Subcutaneous abdominal adipose tissue (tissue), 5 donors: ENCODE results near the gene FKBP3.
"Not testable (repeated sequence)": the region's sequence is repeated elsewhere in the genome, so short reads cannot be mapped to it uniquely, and the experiment has no call there.

ENCODE experiments used
- H3K27ac ChIP-seq: one replicate; pipeline ENCODE4 v1.7.0; 2013; ENCODE audit warnings: low read depth, mild to moderate bottlenecking, inconsistent platforms, low read length, moderate library complexity
- H3K27me3 ChIP-seq, 5 donors: one replicate each; pipeline ENCODE4 v1.7.0; 2013; ENCODE audit warnings: low read length in 5 of 5, inconsistent platforms in 1 of 5; ENCODE audit not compliant: control insufficient read depth in 5 of 5, insufficient read depth in 4 of 5
- H3K36me3 ChIP-seq, 5 donors: one replicate each; pipeline ENCODE4 v1.7.0; 2013; ENCODE audit warnings: low read length in 5 of 5; ENCODE audit not compliant: control insufficient read depth in 5 of 5, insufficient read depth in 5 of 5
- H3K4me1 ChIP-seq, 5 donors: one replicate each; pipeline ENCODE4 v1.7.0; 2013; ENCODE audit warnings: low read length in 5 of 5, mild to moderate bottlenecking in 3 of 5, moderate library complexity in 1 of 5; ENCODE audit not compliant: control insufficient read depth in 5 of 5, insufficient read depth in 5 of 5
- H3K4me3 ChIP-seq, 5 donors: one replicate each; pipeline ENCODE4 v1.7.0; 2013; ENCODE audit warnings: low read length in 5 of 5, low read depth in 1 of 5
- H3K9ac ChIP-seq, 5 donors: one replicate each; pipeline ENCODE4 v1.7.0; 2013; ENCODE audit warnings: low read length in 5 of 5, mild to moderate bottlenecking in 4 of 5, moderate library complexity in 3 of 5
- H3K9me3 ChIP-seq, 5 donors: one replicate each; pipeline ENCODE4 v1.7.0; 2013; ENCODE audit warnings: low read length in 5 of 5; ENCODE audit not compliant: control insufficient read depth in 5 of 5
- donor health status: healthy.
- donor health status: healthy.
- donor health status: healthy.
- donor health status: healthy.
- donor health status: healthy.

The FKBP3 gene

DNA sequence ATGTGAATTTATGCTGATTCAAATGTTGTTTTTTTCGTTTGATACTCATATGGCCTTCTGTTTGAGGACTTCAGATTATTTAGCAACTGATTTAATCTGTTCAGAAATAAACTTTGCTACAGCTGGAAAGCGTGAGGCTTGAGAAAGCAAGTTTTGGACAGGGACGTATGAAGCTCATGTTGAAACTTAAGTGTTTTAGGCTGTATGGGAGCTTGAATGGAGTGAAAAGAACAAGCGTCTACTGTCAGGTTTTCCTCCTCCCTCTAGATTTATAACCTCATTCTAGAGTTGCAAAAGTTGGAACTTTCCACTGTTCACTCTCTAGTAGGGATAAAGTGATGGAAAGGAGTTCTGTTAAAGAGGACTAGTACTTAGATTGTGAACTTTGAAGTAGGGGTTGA is 49.3 kb downstream of the FKBP3 start:
- Histone ChIP-seq H3K27ac (peak overlapping the region; percentile 83), H3K4me3 (peak overlapping the region; percentile 81 to 94 (median 85)), H3K4me1 (peaks cover 0 to 35% (median 27%) of the 10 kb centered on the region in 5 donors), H3K36me3 (no peaks in the 10 kb centered on the region), H3K9ac (peak overlapping the region in 4 of 5 donors; percentile 87 to 94 (median 92)), H3K9me3 (no peaks in the 10 kb centered on the region), H3K27me3 (no peaks in the 10 kb centered on the region)

DNA sequence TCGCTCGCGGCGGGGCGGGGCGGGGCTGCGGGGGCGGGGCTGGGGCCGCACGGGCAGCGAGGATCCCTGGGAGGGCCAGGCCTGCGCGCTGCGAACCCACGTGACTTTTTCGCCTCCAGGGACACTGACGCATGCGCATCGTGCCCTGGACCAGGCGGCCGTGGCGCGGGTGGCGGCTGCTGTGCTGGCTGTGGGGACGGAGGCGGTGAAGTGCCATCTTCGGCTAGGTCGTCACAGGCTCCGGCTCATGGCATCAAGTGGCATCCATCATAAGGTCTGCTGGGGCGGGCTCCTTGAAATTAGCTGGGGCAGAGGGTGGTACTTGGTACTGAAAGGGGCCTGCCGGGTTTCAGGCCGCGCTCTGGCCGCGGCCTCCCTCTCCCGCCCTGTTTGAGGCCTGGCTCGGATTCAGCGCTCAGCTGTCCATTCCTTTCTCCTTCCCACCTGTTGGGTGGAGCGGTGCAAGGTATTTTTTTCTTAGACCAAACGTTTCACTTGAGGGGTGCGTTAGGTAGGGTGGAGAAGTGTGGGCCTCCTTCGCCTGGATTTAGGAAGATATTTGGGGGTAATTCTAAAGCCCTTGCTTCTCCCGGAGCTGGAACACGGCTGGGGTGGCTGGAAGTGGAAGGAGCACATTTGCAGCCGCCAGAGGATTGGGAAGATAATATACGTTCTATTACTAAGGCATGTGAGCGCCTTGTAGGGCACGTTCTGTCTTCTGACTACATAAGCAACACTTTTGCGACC is 50.1 kb downstream of the FKBP3 start, which contains the start of gene PRPF39:
Gene PRPF39 (plus strand): TSS at position 141 of the 747 bp plus-strand sequence. CDS start 11,124 bp downstream, outside the sequence.
- peak within 1 kb of the TSS; percentile 64 to 94 (median 89) for H3K9ac ChIP-seq
- peaks cover 0 to 35% (median 27%) of the 10 kb centered on the region in 5 donors for H3K4me1 ChIP-seq
- no peaks in the 10 kb centered on the region for H3K36me3 ChIP-seq
- no peaks in the 10 kb centered on the region for H3K9me3 ChIP-seq
- H3K27me3 ChIP-seq = no peaks in the 10 kb centered on the region
- H3K4me3 ChIP-seq = peak within 1 kb of the TSS; percentile 81 to 94 (median 85)
- H3K27ac ChIP-seq = peak within 1 kb of the TSS; percentile 83

DNA sequence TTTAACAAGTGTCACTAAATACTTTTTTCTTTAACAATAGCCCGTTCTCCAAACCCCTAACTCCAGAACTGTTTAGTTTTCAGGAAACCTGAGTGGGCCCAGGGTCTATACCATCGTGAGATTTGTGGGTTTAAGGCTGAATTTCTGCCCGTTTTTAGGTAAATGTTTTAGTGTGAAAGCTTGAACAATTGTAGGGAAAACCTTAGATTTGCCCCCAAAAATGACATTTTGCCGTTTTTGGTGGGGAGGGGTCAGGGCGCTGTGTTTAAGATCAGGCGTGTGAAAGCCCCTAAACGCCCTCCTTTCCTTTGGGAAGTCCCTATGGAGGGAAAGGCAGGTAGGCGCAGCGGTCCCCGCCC is 50.7 kb downstream of the FKBP3 start:
- Histone ChIP-seq H3K9ac (peak overlapping the region in 4 of 5 donors; percentile 68 to 76 (median 72)), H3K4me1 (peaks cover 0 to 35% (median 27%) of the 10 kb centered on the region in 5 donors), H3K4me3 (peak overlapping the region; percentile 63 to 91 (median 82)), H3K9me3 (no peaks in the 10 kb centered on the region), H3K36me3 (no peaks in the 10 kb centered on the region), H3K27ac (peak overlapping the region; percentile 83), H3K27me3 (no peaks in the 10 kb centered on the region)

DNA sequence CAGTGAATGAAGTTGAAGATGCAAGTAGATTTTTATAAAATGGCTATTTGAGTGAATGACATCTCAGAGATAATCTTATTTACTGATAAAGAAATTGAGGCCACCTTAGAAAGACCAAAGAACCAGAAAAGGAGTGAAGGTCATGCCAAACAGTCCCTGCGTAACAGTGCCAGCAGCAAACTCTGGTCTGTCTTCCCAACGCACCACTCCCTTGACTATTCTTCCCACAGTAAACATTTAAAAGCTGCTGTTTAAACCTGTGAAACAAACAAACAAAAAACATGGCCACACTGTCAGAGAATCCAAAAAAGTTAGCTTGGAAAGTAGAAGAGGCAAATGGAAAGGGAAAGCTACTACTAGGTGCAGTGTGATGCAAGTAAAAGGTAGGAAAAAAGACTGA is 51.9 kb downstream of the FKBP3 start:
- H3K9ac ChIP-seq = no peak overlapping the region
- H3K4me1 ChIP-seq = peaks cover 0 to 35% (median 27%) of the 10 kb centered on the region in 5 donors
- H3K36me3 ChIP-seq = no peaks in the 10 kb centered on the region
- no peak overlapping the region for H3K4me3 ChIP-seq
- no peak overlapping the region for H3K27ac ChIP-seq
- H3K27me3 ChIP-seq = no peaks in the 10 kb centered on the region
- H3K9me3 ChIP-seq = no peaks in the 10 kb centered on the region

DNA sequence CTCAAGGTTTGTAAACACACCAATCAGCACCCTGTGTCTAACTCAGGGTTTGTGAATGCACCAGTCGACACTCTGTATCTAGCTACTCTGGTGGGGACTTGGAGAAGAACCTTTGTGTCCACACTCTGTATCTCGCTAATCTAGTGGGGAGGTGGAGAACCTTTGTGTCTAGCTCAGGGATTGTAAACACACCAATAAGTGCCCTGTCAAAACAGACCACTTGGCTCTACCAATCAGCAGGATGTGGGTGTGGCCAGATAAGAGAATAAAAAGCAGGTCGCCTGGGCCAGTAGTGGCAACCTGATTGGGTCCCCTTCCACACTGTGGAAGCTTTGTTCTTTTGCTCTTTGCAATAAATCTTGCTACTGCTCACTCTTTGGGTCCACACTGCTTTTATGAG is 53.2 kb downstream of the FKBP3 start:
- H3K9me3 ChIP-seq, H3K27me3 ChIP-seq, H3K27ac ChIP-seq, H3K36me3 ChIP-seq, H3K9ac ChIP-seq, H3K4me3 ChIP-seq: not testable (repeated sequence)
- peaks cover 0 to 26% (median 24%) of the 10 kb centered on the region in 5 donors for H3K4me1 ChIP-seq

DNA sequence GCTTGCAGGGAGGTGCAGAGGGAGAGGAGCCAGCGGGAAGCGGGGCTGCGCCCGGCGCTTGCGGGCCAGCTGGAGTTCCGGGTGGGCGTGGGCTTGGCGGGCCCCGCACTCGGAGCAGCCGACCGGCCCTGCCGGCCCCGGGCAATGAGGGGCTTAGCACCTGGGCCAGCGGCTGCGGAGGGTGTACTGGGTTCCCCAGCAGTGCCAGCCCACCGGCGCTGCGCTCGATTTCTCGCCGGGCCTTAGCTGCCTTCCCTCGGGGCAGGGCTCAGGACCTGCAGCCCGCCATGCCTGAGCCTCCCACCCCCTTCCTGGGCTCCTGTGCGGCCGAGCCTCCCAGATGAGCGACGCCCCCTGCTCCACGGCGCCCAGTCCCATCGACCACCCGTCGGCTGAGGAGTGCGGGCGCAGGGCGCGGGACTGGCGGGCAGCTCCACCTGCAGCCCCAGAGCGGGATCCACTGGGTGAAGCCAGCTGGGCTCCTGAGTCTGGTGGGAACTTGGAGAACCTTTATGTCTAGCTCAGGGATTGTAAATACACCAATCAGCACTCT is 53.8 kb downstream of the FKBP3 start:
- H3K27ac ChIP-seq, H3K4me3 ChIP-seq, H3K9ac ChIP-seq, H3K27me3 ChIP-seq, H3K36me3 ChIP-seq, H3K9me3 ChIP-seq: not testable (repeated sequence)
- peaks cover 0 to 20% (median 19%) of the 10 kb centered on the region in 5 donors for H3K4me1 ChIP-seq

DNA sequence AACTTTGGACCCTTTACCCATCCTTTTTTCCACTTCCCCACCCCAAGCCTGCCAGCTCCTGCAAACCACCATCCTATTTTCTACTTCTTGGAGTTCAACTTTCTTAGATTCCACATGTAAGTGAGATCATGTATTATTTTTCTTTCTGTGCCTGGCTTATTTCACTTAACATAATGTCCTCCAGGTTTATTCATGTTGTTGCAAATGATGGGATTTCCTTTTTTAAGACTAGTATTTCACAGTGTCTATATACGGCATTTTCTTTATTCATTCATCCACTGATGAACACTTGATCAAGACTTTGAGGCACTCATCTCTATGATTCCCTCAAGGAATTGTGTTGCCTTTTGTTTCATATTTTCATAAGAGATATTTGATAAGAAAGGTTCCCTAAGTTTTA is 56.0 kb downstream of the FKBP3 start:
- Histone ChIP-seq H3K27ac (no peak overlapping the region), H3K9ac (no peak overlapping the region), H3K36me3 (peaks cover 0 to 3% (median under 1%) of the 10 kb centered on the region in 5 donors), H3K27me3 (no peaks in the 10 kb centered on the region), H3K4me1 (peaks cover 0 to 3% (median 2%) of the 10 kb centered on the region in 5 donors), H3K9me3 (no peaks in the 10 kb centered on the region), H3K4me3 (no peak overlapping the region)

DNA sequence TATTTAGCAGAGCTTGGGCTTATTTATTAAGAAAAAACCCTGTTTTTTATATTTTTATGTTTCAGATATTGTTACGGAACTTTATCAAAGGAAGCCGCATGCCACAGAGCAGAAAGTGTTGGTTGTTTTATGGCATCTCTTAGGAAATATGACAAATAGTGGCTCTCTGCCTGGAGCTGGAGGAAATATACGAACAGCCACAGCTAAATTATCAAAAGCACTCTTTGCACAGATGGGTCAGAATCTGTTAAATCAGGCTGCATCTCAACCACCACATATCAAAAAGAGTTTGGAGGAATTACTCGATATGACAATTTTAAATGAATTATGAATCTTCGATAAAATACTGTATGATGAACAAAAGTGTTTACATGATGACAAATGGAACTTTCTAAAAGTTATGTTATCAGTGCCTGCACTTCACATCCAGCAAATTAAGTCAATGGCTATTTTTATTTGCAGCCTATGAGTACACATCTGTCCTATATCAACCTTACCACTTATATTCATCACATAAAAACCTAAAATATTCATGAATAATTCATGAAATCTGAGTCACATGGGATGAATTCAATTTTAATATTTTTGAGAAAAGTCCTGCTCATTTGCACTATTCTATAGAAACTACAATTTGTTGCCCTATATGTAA is 60.9 kb downstream of the FKBP3 start:
- Histone ChIP-seq H3K36me3 (peaks cover 0 to 11% (median 7%) of the 10 kb centered on the region in 5 donors), H3K27ac (no peak overlapping the region), H3K27me3 (no peaks in the 10 kb centered on the region), H3K4me1 (no peaks in the 10 kb centered on the region), H3K4me3 (no peak overlapping the region), H3K9me3 (no peaks in the 10 kb centered on the region), H3K9ac (no peak overlapping the region)

DNA sequence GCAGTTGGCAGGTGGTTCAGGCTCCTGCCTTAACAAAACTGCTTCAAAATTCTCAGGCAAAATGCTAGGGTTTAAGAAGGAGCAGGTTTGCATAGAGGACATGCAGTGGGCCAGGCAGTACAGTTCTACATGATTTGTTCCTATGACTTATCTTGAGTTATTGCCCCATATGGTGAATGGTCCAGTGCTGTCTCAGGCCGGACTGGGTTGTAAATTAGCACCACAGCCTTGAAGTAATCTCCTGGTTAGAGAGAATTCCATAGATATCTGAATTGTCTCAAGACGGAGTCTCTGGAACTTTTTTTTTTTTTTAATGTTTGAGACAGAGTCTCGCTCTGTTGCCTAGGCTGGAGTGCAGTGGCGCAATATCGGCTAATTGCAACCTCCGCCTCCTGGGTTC is 62.2 kb downstream of the FKBP3 start:
- Histone ChIP-seq H3K9me3 (no peaks in the 10 kb centered on the region), H3K4me1 (no peaks in the 10 kb centered on the region), H3K36me3 (peaks cover 0 to 11% (median 7%) of the 10 kb centered on the region in 5 donors), H3K9ac (no peak overlapping the region), H3K27me3 (no peaks in the 10 kb centered on the region), H3K27ac (no peak overlapping the region), H3K4me3 (no peak overlapping the region)

DNA sequence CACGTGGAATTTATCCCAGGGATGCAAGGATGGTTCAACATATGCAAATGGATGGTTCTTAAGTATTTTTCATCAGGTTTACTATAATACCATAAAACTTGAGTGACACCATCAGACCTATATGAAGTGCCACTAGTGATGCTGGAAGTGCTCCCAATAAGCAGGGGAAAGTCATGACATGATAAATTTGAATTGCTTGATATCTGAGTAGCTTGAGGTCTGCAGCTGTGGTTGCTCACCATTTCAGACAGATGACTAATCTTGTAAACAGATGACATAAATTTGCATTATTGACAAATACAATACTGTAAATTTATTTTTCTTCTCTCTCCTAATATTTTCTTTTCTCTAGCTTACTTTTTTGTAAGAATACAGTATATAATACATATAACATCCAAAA is 64.1 kb downstream of the FKBP3 start:
- Histone ChIP-seq H3K9ac (no peak overlapping the region), H3K27ac (no peak overlapping the region), H3K4me1 (no peaks in the 10 kb centered on the region), H3K27me3 (no peaks in the 10 kb centered on the region), H3K36me3 (peaks cover 0 to 11% (median 7%) of the 10 kb centered on the region in 5 donors), H3K4me3 (no peak overlapping the region), H3K9me3 (no peaks in the 10 kb centered on the region)
